ENCODE measurements around the gene GCN1. TPM values are rescaled to one million over a fixed set of nuclear protein-coding genes. Genes with fewer than 3 reads are reported as not detected.

Gene GCN1
- total and polyA plus RNA-seq, 12 donors, result 9.7 to 41.3 (median 34.0) TPM

GRCh38 chr12:120224304-120225199 is 30.0 kb upstream of the GCN1 start:
- 40 to 51% methylated on average over 25 of the region's 25 CpGs for WGBS, 2 donors
- peak; percentile 17 to 63 (median 38) for ATAC-seq
- DNase-seq, result peak; percentile 52 to 56
- peak overlapping the region in 9 of 10 donors; percentile 55 to 76 (median 67) for H3K27ac ChIP-seq
- intact Hi-C loops (cut with DNase I), result no loop called here
- H3K4me3 ChIP-seq, result peak overlapping the region in 6 of 10 donors; percentile 4 to 27 (median 10)
- peaks cover 33 to 59% (median 53%) of the 10 kb centered on the region in 9 donors for H3K4me1 ChIP-seq
- no peaks in the 10 kb centered on the region for H3K27me3 ChIP-seq
- H3K9me3 ChIP-seq, result no peaks in the 10 kb centered on the region
- TF ChIP-seq, protein P1, sequence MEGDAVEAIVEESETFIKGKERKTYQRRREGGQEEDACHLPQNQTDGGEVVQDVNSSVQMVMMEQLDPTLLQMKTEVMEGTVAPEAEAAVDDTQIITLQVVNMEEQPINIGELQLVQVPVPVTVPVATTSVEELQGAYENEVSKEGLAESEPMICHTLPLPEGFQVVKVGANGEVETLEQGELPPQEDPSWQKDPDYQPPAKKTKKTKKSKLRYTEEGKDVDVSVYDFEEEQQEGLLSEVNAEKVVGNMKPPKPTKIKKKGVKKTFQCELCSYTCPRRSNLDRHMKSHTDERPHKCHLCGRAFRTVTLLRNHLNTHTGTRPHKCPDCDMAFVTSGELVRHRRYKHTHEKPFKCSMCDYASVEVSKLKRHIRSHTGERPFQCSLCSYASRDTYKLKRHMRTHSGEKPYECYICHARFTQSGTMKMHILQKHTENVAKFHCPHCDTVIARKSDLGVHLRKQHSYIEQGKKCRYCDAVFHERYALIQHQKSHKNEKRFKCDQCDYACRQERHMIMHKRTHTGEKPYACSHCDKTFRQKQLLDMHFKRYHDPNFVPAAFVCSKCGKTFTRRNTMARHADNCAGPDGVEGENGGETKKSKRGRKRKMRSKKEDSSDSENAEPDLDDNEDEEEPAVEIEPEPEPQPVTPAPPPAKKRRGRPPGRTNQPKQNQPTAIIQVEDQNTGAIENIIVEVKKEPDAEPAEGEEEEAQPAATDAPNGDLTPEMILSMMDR (IDR thresholded peaks at IDR 0.05), result no peak
- H3K36me3 ChIP-seq, result peaks cover 8 to 73% (median 44%) of the 10 kb centered on the region in 9 donors

DNA sequence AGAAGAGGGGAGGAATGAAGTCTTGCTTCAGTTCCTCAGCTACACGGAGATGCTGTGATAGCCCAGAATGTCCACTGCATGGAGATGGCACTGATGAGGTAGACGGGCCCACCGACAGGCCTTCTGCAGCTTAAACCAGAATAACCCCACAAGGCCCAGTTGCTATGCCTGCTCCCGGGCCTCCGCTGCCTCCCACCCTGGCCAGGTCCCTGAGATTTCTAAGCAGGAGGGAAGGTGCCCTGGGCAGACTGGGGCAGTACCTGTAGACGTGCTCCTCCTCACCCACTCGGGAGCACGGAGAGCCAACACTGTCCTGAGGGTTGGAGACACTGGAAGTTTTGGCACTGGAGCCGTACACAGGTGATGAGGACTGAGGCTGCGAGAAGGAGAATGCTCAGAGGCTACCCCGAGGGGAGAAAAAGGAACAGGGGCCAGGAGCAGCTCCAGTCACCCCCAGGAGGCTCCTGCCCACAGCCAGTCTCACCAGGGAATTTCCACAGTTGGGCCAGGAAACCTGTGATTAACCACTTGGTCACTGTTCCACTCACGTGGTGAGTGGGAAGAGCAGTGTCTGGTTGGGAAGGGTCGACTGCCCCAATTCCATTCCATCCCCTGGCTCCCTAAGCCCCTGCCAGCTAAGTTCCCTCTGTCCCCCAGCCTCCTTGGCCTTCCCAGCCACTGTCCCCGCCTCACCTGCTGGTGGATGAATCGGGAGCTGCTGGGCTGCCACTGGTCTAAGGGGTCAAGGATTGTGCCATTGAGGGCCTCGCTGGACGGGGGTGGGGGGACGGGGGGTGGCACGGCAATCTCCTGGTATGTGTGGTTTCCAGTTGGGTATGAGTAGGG is 29.2 kb upstream of the GCN1 start:
- intact Hi-C loops (cut with DNase I), result no loop called here
- Histone ChIP-seq H3K36me3 (peaks cover 10 to 82% (median 53%) of the 10 kb centered on the region in 9 donors), H3K27me3 (no peaks in the 10 kb centered on the region), H3K9me3 (no peaks in the 10 kb centered on the region), H3K27ac (peak overlapping the region in 5 of 10 donors; percentile 60 to 76 (median 67)), H3K4me1 (peaks cover 24 to 51% (median 44%) of the 10 kb centered on the region in 9 donors), H3K4me3 (no peak overlapping the region)
- WGBS, 2 donors, result 86 to 91% methylated on average over 19 of the region's 19 CpGs
- TF ChIP-seq, protein P1 (IDR thresholded peaks at IDR 0.05), result no peak
- no peak for ATAC-seq
- no peak for DNase-seq

DNA sequence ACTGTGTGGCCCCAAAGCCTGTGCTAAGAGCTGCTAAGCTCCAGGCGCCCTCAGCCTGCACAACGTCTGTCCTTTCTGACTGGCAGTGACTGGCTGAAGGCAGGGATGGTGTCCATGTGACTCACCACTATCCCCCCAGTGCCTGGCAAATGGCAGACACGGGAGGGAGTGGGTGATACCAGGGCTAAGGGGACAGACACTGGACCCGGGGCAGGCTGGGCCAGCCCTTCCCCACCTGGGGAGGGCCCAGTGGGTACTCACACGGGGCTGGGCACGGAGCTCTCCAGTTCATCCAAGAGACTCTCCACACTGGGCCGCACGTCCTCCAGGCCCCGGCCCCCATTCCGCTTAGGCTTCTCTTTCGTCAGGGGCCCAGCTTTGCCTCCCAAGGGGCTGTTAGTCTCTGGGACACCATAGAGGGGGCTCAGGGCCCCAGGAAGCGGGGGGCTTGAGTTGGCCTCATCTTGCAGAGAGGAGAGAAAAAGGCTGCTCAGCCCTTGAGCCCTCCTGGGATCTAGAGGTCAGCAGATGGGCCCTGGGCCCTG is 27.8 kb upstream of the GCN1 start:
- peaks cover 10 to 92% (median 62%) of the 10 kb centered on the region in 9 donors for H3K36me3 ChIP-seq
- ATAC-seq, result no peak
- DNase-seq, result no peak
- H3K4me1 ChIP-seq, result peaks cover 17 to 37% (median 32%) of the 10 kb centered on the region in 9 donors
- 86 to 89% methylated on average over 12 of the region's 12 CpGs for WGBS, 2 donors
- no peaks in the 10 kb centered on the region for H3K9me3 ChIP-seq
- no peak overlapping the region for H3K4me3 ChIP-seq
- intact Hi-C loops (cut with DNase I), result no loop called here
- no peak overlapping the region for H3K27ac ChIP-seq
- TF ChIP-seq, protein P1 (IDR thresholded peaks at IDR 0.05), result no peak
- H3K27me3 ChIP-seq, result no peaks in the 10 kb centered on the region

DNA sequence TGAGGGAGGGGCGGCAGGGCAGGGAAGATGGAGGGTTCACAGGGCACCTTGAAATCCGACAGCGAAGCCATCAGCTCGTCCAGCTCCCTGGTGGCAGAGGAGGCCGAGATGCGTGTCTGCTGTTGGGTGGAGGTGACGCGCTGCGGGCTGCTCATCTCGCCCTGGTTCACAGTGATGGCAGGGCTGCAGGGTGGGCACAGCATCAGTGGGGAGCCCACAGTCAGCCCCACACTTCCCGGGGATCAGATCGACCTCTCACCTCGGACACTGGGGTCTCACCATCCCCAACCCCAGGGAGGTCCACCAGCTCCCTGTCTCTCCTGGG is 27.0 kb upstream of the GCN1 start:
- H3K27me3 ChIP-seq, result no peaks in the 10 kb centered on the region
- H3K4me1 ChIP-seq, result peaks cover 17 to 31% (median 26%) of the 10 kb centered on the region in 9 donors
- H3K4me3 ChIP-seq, result no peak overlapping the region
- H3K9me3 ChIP-seq, result no peaks in the 10 kb centered on the region
- ATAC-seq (no peak), DNase-seq (no peak)
- no peak overlapping the region for H3K27ac ChIP-seq
- H3K36me3 ChIP-seq, result peaks cover 10 to 92% (median 58%) of the 10 kb centered on the region in 9 donors
- WGBS, 2 donors, result 93 to 95% methylated on average over 13 of the region's 13 CpGs
- TF ChIP-seq, protein P1 (IDR thresholded peaks at IDR 0.05), result no peak
- intact Hi-C loops (cut with DNase I), result no loop called here

Data from heart right ventricle (tissue), 16 donors.